OCI-LY1 (cell line): ENCODE data around the gene MOAP1.

ENCODE experiments used
- EZH2 ChIP-seq: fragments of 200-600 bp; sonication (generic), shearing (Covaris generic); IDR thresholded peaks from 2 replicates; pipeline ENCODE4 v1.8.0; 2017; ENCODE audit warnings: borderline replicate concordance, mixed run types, mild to moderate bottlenecking, antibody characterized with exemption, low read length, moderate library complexity, mixed read lengths
- TF ChIP-seq, protein P1 (sequence below): fragments of 200-600 bp; sonication (generic), shearing (Covaris generic); IDR thresholded peaks from 2 replicates; pipeline ENCODE4 v1.5.1; 2017; ENCODE audit warnings: mild to moderate bottlenecking, antibody characterized with exemption, low read length, moderate library complexity, mixed read lengths

DNA sequence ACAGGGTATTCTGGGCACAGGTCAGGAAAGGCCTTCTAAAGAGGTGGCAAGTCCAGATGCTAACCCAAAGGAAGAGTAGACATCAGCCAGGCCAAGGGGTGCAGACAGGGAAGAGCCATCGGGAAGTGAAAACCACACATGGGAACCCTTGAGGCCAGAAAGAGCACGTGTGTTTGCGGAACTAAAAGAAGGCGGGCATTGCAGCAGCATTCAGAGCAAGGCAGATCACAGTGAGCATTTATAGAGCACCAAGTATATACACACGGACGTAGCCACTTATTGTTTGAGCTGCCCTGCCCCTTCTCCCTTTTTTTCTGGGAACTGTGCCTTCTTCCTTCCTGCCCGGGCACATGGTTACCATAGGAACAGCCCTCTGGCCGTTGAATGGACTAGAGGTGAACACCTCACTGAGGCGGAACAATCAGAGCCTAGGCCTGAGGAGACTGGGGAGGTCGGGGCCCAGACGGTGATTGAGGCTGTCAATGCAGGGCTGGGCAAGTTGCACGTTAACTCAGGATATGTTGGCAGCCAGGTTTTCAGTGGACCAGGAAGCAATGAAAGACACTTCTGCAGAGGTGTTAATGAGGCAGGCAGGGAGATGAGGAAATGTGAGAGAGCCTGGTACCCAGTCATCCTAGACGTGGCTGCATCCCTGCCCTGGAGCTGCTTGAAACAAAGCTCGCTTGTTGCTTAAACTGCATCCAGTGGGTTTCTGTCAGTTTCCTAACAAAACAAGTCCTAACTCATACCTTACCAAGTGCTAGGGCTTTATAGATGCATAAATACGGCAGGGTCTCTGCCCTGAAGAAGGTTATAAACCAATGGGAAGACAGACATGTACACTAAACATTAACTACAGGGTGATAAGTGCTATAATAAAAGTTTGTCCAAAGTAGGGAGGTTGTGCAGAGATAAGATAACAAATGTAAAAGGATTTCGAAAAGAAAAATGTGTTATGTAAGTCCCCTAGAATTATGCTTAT is 34.2 kb downstream of the MOAP1 start:
- no peak for TF ChIP-seq EZH2
- TF ChIP-seq, protein P1, sequence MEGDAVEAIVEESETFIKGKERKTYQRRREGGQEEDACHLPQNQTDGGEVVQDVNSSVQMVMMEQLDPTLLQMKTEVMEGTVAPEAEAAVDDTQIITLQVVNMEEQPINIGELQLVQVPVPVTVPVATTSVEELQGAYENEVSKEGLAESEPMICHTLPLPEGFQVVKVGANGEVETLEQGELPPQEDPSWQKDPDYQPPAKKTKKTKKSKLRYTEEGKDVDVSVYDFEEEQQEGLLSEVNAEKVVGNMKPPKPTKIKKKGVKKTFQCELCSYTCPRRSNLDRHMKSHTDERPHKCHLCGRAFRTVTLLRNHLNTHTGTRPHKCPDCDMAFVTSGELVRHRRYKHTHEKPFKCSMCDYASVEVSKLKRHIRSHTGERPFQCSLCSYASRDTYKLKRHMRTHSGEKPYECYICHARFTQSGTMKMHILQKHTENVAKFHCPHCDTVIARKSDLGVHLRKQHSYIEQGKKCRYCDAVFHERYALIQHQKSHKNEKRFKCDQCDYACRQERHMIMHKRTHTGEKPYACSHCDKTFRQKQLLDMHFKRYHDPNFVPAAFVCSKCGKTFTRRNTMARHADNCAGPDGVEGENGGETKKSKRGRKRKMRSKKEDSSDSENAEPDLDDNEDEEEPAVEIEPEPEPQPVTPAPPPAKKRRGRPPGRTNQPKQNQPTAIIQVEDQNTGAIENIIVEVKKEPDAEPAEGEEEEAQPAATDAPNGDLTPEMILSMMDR = no peak
